AG09309 (cell line): ENCODE measurements around the gene RALGAPB.

Source experiments
- DNase-seq: peaks from one replicate; pipeline ENCODE4 v3.0.0-alpha.2; 2010; ENCODE audit warnings: low read depth
- H3K4me3 ChIP-seq: 2 replicates; pipeline ENCODE4 v1.5.1; 2011; ENCODE audit warnings: mild to moderate bottlenecking, low read depth, low read length, moderate library complexity; ENCODE audit not compliant: control insufficient read depth
- TF ChIP-seq, protein P1 (sequence below): IDR thresholded peaks from 2 replicates; pipeline ENCODE4 v1.5.1; 2011; ENCODE audit warnings: mild to moderate bottlenecking, low read depth, low read length, inconsistent platforms; ENCODE audit not compliant: insufficient read depth, control insufficient read depth; ENCODE audit errors: missing control alignments

RALGAPB gene

DNA sequence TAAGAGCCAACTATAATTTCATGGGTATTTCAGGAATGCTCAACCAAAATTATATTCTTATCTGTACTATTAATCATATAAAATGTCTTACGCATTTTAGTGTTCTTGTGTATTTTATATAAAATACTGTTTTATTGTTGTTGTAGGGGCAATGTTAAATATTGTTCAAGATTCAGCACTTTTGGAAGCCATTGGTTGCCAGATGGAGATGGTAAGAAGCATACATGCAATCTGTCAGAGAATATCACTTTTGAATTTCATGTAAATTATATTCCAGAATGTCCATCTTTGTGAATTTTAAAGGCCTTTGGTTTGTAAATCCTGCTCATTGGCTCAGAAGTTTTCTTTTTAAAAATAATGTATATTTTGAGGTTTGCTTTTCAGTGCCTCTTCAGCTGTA lies 58.4 kb downstream of the RALGAPB start:
- DNase-seq, result no peak
- TF ChIP-seq, protein P1, sequence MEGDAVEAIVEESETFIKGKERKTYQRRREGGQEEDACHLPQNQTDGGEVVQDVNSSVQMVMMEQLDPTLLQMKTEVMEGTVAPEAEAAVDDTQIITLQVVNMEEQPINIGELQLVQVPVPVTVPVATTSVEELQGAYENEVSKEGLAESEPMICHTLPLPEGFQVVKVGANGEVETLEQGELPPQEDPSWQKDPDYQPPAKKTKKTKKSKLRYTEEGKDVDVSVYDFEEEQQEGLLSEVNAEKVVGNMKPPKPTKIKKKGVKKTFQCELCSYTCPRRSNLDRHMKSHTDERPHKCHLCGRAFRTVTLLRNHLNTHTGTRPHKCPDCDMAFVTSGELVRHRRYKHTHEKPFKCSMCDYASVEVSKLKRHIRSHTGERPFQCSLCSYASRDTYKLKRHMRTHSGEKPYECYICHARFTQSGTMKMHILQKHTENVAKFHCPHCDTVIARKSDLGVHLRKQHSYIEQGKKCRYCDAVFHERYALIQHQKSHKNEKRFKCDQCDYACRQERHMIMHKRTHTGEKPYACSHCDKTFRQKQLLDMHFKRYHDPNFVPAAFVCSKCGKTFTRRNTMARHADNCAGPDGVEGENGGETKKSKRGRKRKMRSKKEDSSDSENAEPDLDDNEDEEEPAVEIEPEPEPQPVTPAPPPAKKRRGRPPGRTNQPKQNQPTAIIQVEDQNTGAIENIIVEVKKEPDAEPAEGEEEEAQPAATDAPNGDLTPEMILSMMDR, result no peak
- no peak overlapping the region for H3K4me3 ChIP-seq

DNA sequence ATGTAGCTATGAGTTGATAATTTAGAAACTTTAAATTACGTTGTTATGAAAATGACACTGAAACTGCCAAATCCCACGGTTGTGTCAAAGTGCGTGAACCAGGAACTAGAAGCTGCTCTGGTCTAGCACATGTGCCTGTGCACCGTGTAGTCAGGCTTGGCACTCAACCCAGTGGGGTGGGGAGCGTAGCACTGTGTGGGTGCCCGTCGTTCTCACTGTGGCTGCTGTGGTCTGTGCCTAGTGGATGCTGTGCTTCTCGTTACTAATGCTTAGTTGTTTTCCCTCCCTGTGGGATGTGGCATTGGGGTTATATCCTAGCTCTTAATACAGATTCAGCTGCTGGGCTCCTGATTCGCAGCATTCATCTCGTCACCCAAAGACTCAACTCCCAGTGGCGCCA lies 62.1 kb downstream of the RALGAPB start:
- TF ChIP-seq, protein P1, result no peak

DNA sequence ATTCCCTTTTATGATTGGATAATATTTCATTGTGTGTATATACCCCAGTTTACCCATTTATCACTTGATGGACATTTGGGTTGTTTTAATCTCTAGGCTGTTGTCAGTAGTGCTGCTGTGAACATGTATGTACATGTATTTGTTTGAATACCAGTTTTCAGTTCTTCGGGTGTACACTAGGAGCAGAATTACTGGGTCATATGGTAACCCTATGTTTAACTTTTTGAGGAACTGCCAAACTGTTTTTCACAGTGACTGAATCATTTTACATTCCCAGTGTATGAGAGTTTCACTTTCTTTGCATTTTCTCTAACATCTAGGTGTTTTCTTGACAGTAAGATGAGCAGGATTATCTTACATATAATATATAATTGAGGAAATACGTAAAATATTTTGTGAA lies 63.7 kb downstream of the RALGAPB start:
- peak; percentile 2 for DNase-seq
- TF ChIP-seq, protein P1, result no peak

More for the DNA sequence above, 62.1 kb downstream of the RALGAPB start:
- DNase-seq, result no peak
- no peak overlapping the region for H3K4me3 ChIP-seq

DNA sequence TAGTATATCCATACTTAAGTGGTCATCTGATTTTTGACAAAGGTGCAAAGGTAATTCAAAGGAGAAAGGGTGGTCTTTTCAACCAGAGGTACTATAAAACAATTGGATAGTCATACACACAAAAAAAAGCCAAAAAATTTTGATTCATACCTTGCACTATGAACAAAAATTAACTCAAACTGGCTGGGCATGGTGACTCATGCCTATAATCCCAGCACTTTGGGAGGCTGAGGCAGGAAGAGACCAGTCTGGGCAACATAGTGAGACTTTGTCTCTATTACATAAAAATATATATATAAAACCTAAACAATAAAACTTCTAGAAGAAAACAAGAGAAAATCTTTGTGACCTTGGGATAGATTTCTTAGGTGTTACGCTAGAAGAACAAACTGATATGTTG lies 64.5 kb downstream of the RALGAPB start:
- TF ChIP-seq, protein P1, result no peak
- H3K4me3 ChIP-seq, result no peak overlapping the region
- no peak for DNase-seq

More for the DNA sequence above, 63.7 kb downstream of the RALGAPB start:
- H3K4me3 ChIP-seq, result no peak overlapping the region

DNA sequence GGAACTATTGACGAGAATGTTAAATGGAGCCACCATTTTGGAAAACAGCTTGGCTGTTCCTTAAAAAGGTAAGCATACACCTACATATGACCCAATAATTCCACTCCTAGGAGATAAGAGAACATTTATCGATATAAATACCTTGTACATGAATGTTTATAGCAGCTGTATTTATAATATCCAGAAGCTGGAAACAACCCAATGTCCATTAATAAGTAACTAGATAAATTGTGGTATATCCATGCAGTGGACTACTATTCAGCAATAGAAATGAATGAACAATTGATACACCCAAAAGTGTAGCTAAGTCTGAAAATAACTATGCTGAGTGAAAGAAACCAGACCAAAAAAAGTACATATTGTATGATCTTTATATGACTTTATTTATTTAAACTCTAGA lies 66.1 kb downstream of the RALGAPB start:
- TF ChIP-seq, protein P1, result no peak
- no peak for DNase-seq
- no peak overlapping the region for H3K4me3 ChIP-seq

DNA sequence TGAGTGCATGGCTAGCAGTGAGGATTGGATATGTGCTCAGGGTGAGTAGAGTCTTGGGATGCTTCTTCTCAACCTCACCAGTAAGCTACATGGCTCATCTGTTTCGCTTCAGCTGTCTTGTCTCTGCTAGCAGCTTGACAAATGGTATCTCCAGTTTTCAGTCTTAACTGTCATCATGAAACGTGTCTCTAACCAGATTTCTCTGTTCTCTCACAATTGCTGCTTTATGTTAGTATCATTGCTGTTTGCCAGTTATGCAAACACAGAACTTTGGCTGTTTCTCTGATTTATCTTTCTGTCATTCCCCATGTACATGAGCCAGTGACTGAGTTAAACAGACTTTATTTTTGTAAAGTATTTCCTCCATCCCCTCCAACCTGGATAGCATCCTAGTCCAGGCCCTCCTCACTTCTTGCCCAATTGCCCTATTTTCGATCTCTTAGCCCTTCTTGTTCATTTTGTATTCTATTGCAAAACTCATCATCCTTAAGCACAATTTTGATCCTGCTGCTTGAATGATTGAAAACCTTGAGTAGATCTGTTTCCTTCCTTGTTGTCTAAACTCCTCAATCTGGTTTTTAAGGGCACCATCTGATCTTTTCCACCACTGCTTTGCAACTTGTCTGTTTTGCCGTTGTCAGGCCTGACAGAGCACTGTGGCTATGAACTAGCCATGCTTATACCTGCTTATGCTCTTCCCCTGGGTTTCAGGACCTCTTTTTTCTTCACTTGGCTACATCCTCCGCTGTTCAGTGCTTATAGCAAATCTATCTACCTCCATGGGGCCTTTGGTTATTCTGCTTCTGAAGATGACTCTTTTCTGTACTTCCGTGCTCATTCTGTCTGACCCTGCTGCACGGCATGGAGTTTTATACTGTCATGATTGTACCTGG lies 70.6 kb downstream of the RALGAPB start:
- no peak overlapping the region for H3K4me3 ChIP-seq
- DNase-seq, result no peak
- TF ChIP-seq, protein P1, result no peak

DNA sequence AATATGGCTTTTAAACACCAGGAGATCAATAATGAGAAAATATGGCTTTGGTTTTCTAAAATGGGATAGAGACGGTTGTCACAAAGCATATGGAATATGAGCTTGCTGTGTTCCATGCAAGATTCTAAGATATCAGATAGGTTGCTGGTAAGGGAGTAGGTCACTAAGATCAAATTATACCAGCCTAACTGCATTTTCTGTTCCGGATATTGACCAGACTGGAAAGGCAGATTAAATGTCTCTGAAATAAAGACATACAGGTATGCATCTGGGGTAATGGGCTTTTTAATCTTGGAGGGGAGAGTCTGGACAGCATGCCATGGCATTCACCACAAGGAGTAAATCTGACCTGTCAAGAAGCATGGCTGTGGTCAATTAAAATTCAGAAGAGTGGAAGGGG lies 73.1 kb downstream of the RALGAPB start:
- TF ChIP-seq, protein P1, result no peak
- no peak for DNase-seq
- H3K4me3 ChIP-seq, result no peak overlapping the region
